Activated CD4-positive, alpha-beta T cell treated with anti-CD3 and anti-CD28 coated beads, Interleukin-2, amount 10 ng/mL, durations not matched to agents 24 days and 14 days (primary cell): ENCODE measurements around the gene ERBIN. TPM values are rescaled to one million over a fixed set of nuclear protein-coding genes. Genes with fewer than 3 reads are reported as not detected.
"Not testable (repeated sequence)": the region's sequence is repeated elsewhere in the genome, so short reads cannot be mapped to it uniquely, and the experiment has no call there.

Experiments
- DNase-seq: peaks from one replicate; pipeline ENCODE4 v3.0.0; 2022
- H3K27ac Mint-ChIP-seq: one replicate; pipeline ENCODE4 v1.8.0; 2022; ENCODE audit warnings: mild to moderate bottlenecking, mixed read lengths
- H3K27me3 Mint-ChIP-seq: one replicate; pipeline ENCODE4 v1.8.0; 2022; ENCODE audit warnings: mixed read lengths
- H3K36me3 Mint-ChIP-seq: one replicate; pipeline ENCODE4 v1.8.0; 2022; ENCODE audit warnings: low read depth, mild to moderate bottlenecking, mixed read lengths
- H3K4me1 Mint-ChIP-seq: one replicate; pipeline ENCODE4 v1.8.0; 2021; ENCODE audit warnings: mixed read lengths
- H3K4me3 Mint-ChIP-seq: one replicate; pipeline ENCODE4 v1.8.0; 2022; ENCODE audit warnings: mild to moderate bottlenecking, moderate library complexity, mixed read lengths
- H3K9me3 Mint-ChIP-seq: one replicate; pipeline ENCODE4 v1.8.0; 2021; ENCODE audit warnings: mixed read lengths
- intact Hi-C: fragments of 100-400 bp; cut with micrococcal nuclease; formaldehyde crosslinking; loops from one replicate; pipeline ENCODE4 v1.15.1; 2023
- total RNA-seq: library from RNA; stranded (reverse); gene quantifications from 2 replicates; pipeline ENCODE4 v1.2.3, GENCODE V29; 2022

Gene ERBIN
- total RNA-seq, 1 donor from 2014 or later, result 28.6 TPM

DNA sequence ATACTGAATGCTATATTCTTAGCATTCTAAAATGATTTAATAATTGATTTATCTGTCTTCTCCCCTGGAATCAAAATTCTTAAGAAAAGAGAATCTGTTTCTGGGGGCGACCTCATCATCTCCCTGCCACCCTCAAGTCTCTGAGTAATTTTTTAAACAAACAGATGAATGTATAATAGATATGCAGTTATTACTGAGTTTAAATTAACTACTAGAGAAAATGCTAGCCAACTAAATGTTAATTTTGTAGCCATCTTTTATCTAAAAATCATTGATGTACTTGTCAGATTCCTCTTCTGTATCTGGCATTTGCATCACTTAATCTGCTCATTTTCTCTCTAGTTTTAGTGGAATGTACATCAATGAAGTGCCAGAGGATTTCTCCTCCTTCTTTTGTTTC lies 87.5 kb downstream of the ERBIN start:
- H3K4me1 Mint-ChIP-seq, result peaks cover 29% of the 10 kb centered on the region

DNA sequence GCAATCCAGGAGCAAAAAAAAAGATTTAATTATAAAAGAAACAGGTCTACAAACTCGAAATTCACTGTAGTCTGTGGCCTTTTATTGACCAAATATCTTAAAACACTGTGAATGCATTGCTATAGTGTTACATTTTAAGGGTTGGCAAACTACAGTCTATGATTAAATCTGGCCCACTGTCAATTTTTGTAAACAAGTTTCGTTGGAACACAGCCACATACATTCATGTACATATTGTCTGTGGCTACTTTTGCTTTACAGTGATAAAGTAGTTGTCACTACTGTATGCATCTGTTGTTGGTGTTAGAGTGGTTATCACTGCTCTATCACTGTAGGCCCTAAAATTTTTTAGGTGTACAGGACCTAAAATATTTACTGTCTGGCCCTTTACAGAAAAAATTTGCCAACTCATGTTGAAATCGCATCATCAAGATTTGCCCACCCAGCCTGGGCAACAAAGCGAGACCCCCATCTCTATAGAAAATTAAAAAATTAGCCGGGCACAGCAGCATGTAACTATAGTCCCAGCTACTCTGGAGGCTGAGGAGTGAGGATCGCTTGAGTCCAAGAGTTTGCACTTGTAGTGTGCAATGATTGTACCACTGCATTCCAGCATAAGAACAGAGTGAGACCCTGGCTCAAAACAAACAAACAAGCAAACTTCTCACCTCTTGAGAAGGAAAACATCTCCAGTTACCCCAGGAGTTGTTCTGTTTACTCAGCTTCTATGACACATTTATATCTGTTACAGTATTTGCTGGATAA lies 89.0 kb downstream of the ERBIN start:
- H3K4me1 Mint-ChIP-seq, result peaks cover 27% of the 10 kb centered on the region
- intact Hi-C loops, result no loop called here
- no peaks in the 10 kb centered on the region for H3K27me3 Mint-ChIP-seq
- no peaks in the 10 kb centered on the region for H3K9me3 Mint-ChIP-seq
- H3K4me3 Mint-ChIP-seq, result no peak overlapping the region
- peaks cover 4% of the 10 kb centered on the region for H3K36me3 Mint-ChIP-seq
- H3K27ac Mint-ChIP-seq, result no peak overlapping the region
- no peak for DNase-seq

More for the DNA sequence above, 87.5 kb downstream of the ERBIN start:
- H3K4me3 Mint-ChIP-seq, result no peak overlapping the region
- no peak overlapping the region for H3K27ac Mint-ChIP-seq
- intact Hi-C loops, result no loop called here
- no peaks in the 10 kb centered on the region for H3K9me3 Mint-ChIP-seq
- H3K27me3 Mint-ChIP-seq, result no peaks in the 10 kb centered on the region
- H3K36me3 Mint-ChIP-seq, result peaks cover 9% of the 10 kb centered on the region
- no peak for DNase-seq

DNA sequence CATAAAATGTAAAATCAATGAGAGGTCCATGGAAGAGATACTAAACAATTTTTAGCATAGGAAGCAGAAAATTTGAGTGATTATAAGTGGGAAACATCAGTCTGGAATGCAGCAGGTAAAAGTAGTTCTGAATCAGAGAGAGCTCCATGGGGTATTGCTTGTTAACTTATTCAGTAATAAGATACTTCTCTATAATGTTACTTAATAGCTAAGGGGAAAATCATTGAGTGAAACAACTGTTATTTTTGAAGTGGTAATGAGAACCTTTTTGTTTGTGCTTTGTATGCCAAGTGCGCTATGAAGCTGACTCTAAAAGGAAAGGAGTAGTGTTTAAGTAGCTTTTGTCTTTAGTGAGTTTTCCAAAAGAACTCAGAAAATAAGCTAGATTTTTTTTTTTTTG lies 95.2 kb downstream of the ERBIN start:
- no peak overlapping the region for H3K4me3 Mint-ChIP-seq
- peaks cover 8% of the 10 kb centered on the region for H3K4me1 Mint-ChIP-seq
- no peak overlapping the region for H3K27ac Mint-ChIP-seq
- peaks cover 8% of the 10 kb centered on the region for H3K36me3 Mint-ChIP-seq
- H3K27me3 Mint-ChIP-seq, result no peaks in the 10 kb centered on the region
- H3K9me3 Mint-ChIP-seq, result no peaks in the 10 kb centered on the region
- no peak for DNase-seq
- intact Hi-C loops, result no loop called here

DNA sequence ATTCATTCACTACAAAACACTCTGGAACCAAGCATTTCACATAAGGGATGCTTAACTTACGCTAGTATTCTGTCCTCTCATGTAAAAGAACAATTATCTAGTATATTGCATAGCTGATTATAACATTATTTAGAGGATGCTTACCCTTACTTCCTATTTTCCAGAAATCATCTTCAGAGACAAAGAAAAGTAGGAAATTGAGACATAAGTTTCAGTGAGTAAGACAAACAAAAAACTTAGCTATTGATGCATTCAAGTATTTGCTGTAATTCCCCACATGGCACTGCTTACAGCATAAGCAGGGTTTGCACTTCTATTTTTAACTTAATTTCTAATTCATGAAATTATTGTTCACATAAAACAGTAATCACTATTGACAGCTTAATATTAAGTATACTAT lies 112.9 kb downstream of the ERBIN start:
- H3K4me1 Mint-ChIP-seq, result no peaks in the 10 kb centered on the region
- no peak overlapping the region for H3K4me3 Mint-ChIP-seq
- no peaks in the 10 kb centered on the region for H3K27me3 Mint-ChIP-seq
- peaks cover 33% of the 10 kb centered on the region for H3K36me3 Mint-ChIP-seq
- no peak for DNase-seq
- intact Hi-C loops, result no loop called here
- H3K9me3 Mint-ChIP-seq, result no peaks in the 10 kb centered on the region
- H3K27ac Mint-ChIP-seq, result no peak overlapping the region

DNA sequence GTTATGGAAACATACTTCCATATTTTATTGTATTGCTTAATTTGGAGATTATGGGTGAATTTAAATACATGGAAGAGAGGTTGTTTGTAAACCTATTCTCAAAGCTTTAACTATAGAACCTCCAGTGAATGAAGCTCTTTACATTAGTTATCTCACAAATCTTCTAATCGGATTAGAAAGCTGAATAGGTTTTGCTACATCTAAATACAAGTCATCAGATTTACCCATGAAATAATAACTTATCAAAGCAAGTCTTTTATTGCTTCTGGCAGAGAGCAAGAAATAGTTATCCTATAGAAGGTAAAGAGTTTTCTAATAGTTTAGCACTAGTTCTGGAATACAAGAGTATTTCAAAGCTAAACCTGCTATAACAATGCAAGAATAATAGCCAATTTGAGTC lies 113.3 kb downstream of the ERBIN start:
- Mint-ChIP-seq H3K27ac (no peak overlapping the region), H3K4me3 (no peak overlapping the region), H3K9me3 (no peaks in the 10 kb centered on the region), H3K4me1 (no peaks in the 10 kb centered on the region), H3K27me3 (no peaks in the 10 kb centered on the region), H3K36me3 (peaks cover 37% of the 10 kb centered on the region)
- intact Hi-C loops, result no loop called here
- no peak for DNase-seq

DNA sequence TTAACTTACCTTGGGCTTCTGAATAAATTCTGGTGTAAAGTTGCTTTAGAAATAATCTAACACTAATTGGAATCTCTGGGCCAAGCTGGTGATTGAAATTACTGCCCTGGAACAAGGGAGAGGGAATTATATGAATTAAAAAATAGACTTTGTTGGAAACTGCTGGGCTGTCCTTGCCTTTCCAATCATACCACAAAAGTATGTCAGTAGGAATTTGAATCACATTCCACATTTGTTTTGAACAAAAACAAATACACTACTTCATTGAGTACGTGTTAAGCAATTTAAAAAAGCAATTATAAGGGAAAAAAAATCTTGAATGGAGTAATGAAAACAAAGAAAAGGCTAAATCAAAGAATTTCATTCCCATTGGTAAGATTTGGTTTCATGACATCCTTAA lies 115.3 kb downstream of the ERBIN start:
- peaks cover 36% of the 10 kb centered on the region for H3K36me3 Mint-ChIP-seq
- no peak overlapping the region for H3K4me3 Mint-ChIP-seq
- no peaks in the 10 kb centered on the region for H3K27me3 Mint-ChIP-seq
- H3K4me1 Mint-ChIP-seq, result no peaks in the 10 kb centered on the region
- no peaks in the 10 kb centered on the region for H3K9me3 Mint-ChIP-seq
- intact Hi-C loops, result no loop called here
- no peak for DNase-seq
- no peak overlapping the region for H3K27ac Mint-ChIP-seq

DNA sequence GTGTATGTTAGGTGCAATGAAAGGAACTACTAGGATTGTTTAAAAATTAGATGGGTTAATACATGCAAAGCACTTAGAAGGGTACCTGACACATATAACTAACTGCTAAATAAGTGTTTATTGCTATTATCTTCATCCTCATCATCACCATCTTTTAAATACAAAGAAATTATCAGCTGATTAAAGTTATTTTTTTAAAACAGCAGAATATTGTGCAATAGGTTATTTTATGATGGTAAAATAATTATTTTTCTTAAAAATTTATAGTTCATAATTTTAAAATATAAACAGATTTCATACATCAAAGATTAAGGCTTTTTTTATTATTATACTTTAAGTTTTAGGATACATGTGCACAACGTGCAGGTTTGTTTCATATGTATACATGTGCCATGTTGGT lies 130.9 kb downstream of the ERBIN start:
- no peak for DNase-seq
- peaks cover 5% of the 10 kb centered on the region for H3K4me1 Mint-ChIP-seq
- peaks cover 56% of the 10 kb centered on the region for H3K36me3 Mint-ChIP-seq
- H3K27ac Mint-ChIP-seq, result no peak overlapping the region
- no peak overlapping the region for H3K4me3 Mint-ChIP-seq
- no peaks in the 10 kb centered on the region for H3K27me3 Mint-ChIP-seq
- peaks cover 9% of the 10 kb centered on the region for H3K9me3 Mint-ChIP-seq
- intact Hi-C loops, result no loop called here

DNA sequence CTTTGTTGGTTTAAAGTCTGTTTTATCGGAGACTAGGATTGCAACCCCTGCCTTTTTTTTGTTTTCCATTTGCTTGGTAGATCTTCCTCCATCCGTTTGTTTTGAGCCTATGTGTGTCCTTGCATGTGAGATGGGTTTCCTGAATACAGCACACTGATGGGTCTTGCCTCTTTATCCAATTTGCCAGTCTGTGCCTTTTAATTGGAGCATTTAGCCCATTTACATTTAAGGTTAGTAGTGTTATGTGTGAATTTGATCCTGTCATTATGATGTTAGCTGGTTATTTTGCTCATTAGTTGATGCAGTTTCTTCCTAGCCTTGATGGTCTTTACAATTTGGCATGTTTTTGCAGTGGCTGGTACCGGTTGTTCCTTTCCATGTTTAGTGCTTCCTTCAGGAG lies 134.9 kb downstream of the ERBIN start:
- H3K4me1 Mint-ChIP-seq, H3K27ac Mint-ChIP-seq, intact Hi-C loops, H3K4me3 Mint-ChIP-seq, DNase-seq, H3K9me3 Mint-ChIP-seq, H3K27me3 Mint-ChIP-seq: not testable (repeated sequence)
- peaks cover 47% of the 10 kb centered on the region for H3K36me3 Mint-ChIP-seq

DNA sequence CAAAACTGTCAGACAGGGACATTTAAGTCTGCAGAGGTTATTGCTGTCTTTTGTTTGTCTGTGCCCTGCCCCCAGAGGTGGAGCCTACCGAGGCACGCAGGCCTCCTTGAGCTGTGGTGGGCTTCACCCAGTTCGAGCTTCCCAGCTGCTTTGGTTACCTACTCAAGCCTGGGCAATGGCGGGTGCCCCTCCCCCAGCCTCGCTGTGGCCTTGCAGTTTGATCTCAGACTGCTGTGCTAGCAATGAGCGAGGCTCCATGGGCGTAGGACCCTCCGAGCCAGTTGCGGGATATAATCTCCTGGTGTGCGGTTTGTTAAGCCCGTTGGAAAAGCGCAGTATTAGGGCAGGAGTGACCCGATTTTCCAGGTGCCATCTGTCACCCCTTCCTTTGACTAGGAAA lies 136.7 kb downstream of the ERBIN start:
- DNase-seq, H3K4me3 Mint-ChIP-seq, H3K27me3 Mint-ChIP-seq, H3K27ac Mint-ChIP-seq, intact Hi-C loops, H3K4me1 Mint-ChIP-seq, H3K9me3 Mint-ChIP-seq: not testable (repeated sequence)
- H3K36me3 Mint-ChIP-seq, result peaks cover 38% of the 10 kb centered on the region

DNA sequence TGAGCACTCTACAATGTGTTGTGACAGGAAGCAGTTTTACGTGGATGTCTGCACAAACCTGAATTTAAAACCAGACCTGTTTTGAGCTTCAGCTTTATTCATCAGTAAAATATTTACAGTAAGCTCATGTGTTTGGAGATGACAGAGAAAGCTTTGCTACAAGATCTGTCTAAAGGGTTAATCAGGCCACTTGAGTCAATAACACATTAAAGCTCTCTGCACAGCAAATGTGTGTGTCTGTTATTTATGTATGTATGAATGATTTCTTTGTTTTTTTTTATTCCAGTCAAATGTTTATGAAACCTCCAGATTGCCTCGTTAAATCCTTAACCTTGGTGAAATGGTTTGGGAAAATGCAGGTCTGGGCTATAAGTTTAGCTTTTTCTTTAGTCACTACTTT lies 140.5 kb downstream of the ERBIN start:
- DNase-seq, result no peak
- intact Hi-C loops, result no loop called here
- Mint-ChIP-seq H3K4me3 (no peak overlapping the region), H3K27ac (no peak overlapping the region), H3K27me3 (no peaks in the 10 kb centered on the region), H3K9me3 (no peaks in the 10 kb centered on the region), H3K36me3 (peaks cover 23% of the 10 kb centered on the region), H3K4me1 (peaks cover 3% of the 10 kb centered on the region)

DNA sequence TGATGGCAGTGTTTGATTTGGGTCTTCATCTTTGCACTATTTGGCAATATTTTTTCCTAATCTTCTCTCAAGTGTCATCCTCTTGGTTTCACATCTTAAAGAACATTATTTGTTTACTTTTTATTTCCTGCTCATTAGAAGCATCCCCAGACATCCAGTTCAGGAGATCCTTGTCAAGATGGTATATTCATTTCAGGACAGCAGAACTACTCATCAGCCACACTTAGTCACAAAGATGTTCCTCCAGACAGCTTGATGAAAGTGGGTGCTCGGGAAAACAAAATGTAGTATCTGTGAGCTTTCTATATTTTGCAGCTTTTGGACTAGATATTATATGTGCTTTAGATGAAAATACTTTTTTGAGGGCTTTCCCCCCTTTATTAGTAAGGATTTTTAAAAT lies 145.7 kb downstream of the ERBIN start:
- intact Hi-C loops, result loop anchor here (2.0 to 10.0 kb wide), 3 partner anchors 69 to 145 kb away; partner anchors contain the start of genes ERBIN and SREK1
- Mint-ChIP-seq H3K27ac (no peak overlapping the region), H3K27me3 (no peaks in the 10 kb centered on the region), H3K4me3 (no peak overlapping the region), H3K36me3 (peaks cover 16% of the 10 kb centered on the region), H3K4me1 (peaks cover 5% of the 10 kb centered on the region), H3K9me3 (no peaks in the 10 kb centered on the region)
- no peak for DNase-seq

DNA sequence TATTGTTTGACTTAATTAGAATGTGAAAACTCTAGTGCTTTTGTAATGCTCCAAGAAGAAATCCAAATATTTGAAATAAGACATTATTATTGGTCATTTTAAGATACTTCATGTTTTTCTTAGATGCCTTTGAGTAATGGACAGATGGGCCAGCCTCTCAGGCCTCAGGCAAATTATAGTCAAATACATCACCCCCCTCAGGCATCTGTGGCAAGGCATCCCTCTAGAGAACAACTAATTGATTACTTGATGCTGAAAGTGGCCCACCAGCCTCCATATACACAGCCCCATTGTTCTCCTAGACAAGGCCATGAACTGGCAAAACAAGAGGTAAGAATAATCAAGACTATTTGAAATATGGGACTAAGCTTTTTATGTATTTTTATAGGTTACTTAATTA lies 148.5 kb downstream of the ERBIN start:
- intact Hi-C loops, result loop anchor here (5.0 to 10.0 kb wide), 2 partner anchors 70 to 148 kb away; partner anchors contain the start of genes ERBIN and SREK1
- Mint-ChIP-seq H3K9me3 (no peaks in the 10 kb centered on the region), H3K27me3 (no peaks in the 10 kb centered on the region), H3K4me1 (peaks cover 5% of the 10 kb centered on the region), H3K27ac (no peak overlapping the region), H3K36me3 (peaks cover 22% of the 10 kb centered on the region), H3K4me3 (no peak overlapping the region)
- DNase-seq, result no peak

DNA sequence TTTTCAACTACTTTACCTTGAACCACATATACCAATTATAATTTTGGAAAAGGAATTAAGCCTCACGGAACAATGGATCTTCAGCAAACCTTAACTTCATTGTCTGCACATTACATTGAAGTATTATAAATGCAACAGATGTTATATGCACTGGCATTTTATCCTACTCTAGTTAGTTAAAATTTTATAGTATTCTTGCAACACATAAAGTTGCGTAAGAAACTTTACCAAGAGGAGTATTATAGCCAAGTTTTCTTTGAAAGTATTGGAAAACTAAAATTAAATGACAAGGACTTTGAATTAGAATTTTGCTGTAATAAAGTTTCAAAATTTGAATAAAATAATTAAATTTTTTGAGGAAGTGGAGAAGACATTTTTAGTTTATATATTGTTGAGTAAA lies 154.3 kb downstream of the ERBIN start:
- no peak overlapping the region for H3K27ac Mint-ChIP-seq
- no peaks in the 10 kb centered on the region for H3K27me3 Mint-ChIP-seq
- H3K9me3 Mint-ChIP-seq, result peaks cover 3% of the 10 kb centered on the region
- intact Hi-C loops, result no loop called here
- H3K4me1 Mint-ChIP-seq, result no peaks in the 10 kb centered on the region
- H3K36me3 Mint-ChIP-seq, result peaks cover 14% of the 10 kb centered on the region
- DNase-seq, result no peak
- no peak overlapping the region for H3K4me3 Mint-ChIP-seq

DNA sequence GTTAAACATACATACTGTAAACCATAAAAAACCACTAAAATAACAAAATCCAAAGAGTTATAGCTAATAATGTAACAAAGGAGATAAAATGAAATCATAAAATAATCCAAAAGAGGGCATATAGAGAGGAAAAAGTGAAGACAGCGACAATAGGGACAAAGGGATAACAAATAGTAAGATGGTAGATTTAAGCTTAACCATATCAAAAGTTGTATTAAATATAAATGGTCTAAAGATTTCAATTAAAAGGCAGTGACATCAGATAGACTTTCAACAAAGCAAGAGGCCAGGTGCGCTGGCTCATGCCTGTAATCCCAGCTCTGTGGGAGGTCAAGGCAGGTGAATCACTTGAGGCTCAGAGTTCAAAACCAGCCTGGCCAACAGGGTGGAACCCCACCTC lies 163.0 kb downstream of the ERBIN start:
- no peak for DNase-seq
- Mint-ChIP-seq H3K27me3 (no peaks in the 10 kb centered on the region), H3K9me3 (peaks cover 20% of the 10 kb centered on the region), H3K27ac (no peak overlapping the region), H3K4me1 (no peaks in the 10 kb centered on the region), H3K4me3 (no peak overlapping the region), H3K36me3 (peaks cover 18% of the 10 kb centered on the region)
- intact Hi-C loops, result no loop called here

DNA sequence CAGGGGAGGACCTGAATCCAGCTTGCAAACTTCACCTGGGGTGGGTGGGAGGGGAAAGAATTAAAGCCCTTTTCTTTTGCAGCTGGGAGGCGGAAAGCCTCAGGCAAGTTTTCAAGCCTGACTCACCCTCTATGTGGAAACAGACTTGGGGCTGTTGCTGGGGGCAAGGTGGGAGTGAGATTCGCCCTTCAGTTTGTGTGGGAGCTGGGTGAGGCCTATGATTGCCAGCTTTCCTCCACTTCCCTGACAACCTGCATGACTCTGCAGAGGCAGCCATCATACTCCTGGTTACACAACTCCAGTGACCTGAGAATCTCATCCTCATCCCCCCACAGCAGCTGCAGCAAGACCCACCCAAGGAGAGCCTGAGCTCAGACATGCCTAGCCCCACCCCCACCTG lies 174.5 kb downstream of the ERBIN start:
- intact Hi-C loops, result no loop called here
- Mint-ChIP-seq H3K9me3 (peaks cover 10% of the 10 kb centered on the region), H3K4me3 (no peak overlapping the region), H3K27me3 (no peaks in the 10 kb centered on the region), H3K27ac (no peak overlapping the region), H3K36me3 (no peaks in the 10 kb centered on the region), H3K4me1 (no peaks in the 10 kb centered on the region)
- no peak for DNase-seq
